ENCODE results near the gene POLN. TPM values are rescaled to one million over a fixed set of nuclear protein-coding genes. Genes with fewer than 3 reads are reported as not detected.

The POLN gene
- total and polyA plus RNA-seq, 8 donors = 0.29 to 5.1 (median 1.4) TPM; not detected in 2

DNA sequence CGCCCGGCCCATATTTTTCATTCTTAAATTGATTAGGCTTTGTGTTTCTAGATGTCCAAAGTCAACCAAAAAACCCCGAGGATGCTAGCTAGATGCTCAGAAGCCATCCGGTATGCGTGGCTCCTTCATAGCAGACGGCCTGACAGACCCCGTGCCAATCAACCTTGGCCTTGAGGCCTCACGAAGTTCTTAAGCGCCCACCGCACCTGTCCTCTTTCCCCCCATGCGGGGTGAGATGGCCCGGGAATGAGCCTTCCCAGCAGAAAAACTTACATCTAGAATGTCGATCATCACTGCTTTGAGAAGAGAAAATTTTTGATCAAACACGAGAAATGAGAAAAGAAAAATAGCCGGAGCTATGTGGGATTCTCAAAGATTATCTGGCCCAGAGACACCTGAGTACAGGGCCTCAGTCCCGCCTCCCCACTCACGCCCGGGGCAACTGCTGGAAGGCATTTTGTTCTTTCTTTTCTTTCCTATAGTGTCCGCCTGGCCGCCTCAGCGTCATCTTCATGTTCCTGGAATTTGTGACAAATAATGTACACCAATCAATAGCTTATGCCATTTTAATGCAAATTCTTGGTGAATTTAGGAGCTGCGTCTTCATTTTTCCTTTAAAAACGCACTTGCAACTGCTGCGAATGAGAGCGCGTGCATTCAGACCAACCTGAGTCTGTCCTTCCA lies 184.4 kb downstream of the POLN start:
- no peaks in the 10 kb centered on the region for H3K9me3 ChIP-seq
- peaks cover 18 to 94% (median 43%) of the 10 kb centered on the region in 3 donors for H3K27me3 ChIP-seq
- peaks cover 20 to 24% (median 23%) of the 10 kb centered on the region in 4 donors for H3K4me1 ChIP-seq
- H3K27ac ChIP-seq = no peak overlapping the region
- no peak for DNase-seq
- TF ChIP-seq POLR2A (IDR thresholded peaks at IDR 0.05) (no peak), POLR2AphosphoS5 (IDR thresholded peaks at IDR 0.05) (no peak), EP300 (IDR thresholded peaks at IDR 0.05) (no peak)
- TF ChIP-seq, protein P1, sequence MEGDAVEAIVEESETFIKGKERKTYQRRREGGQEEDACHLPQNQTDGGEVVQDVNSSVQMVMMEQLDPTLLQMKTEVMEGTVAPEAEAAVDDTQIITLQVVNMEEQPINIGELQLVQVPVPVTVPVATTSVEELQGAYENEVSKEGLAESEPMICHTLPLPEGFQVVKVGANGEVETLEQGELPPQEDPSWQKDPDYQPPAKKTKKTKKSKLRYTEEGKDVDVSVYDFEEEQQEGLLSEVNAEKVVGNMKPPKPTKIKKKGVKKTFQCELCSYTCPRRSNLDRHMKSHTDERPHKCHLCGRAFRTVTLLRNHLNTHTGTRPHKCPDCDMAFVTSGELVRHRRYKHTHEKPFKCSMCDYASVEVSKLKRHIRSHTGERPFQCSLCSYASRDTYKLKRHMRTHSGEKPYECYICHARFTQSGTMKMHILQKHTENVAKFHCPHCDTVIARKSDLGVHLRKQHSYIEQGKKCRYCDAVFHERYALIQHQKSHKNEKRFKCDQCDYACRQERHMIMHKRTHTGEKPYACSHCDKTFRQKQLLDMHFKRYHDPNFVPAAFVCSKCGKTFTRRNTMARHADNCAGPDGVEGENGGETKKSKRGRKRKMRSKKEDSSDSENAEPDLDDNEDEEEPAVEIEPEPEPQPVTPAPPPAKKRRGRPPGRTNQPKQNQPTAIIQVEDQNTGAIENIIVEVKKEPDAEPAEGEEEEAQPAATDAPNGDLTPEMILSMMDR (IDR thresholded peaks at IDR 0.05) = no peak
- no peak overlapping the region for H3K4me3 ChIP-seq
- no peaks in the 10 kb centered on the region for H3K36me3 ChIP-seq
- WGBS, 5 donors = 71 to 81% (median 76%) methylated on average over 26 of the region's 26 CpGs
- intact Hi-C loops (cut with DNase I; ENCODE audit: low total_unique reads) = no loop called here

DNA sequence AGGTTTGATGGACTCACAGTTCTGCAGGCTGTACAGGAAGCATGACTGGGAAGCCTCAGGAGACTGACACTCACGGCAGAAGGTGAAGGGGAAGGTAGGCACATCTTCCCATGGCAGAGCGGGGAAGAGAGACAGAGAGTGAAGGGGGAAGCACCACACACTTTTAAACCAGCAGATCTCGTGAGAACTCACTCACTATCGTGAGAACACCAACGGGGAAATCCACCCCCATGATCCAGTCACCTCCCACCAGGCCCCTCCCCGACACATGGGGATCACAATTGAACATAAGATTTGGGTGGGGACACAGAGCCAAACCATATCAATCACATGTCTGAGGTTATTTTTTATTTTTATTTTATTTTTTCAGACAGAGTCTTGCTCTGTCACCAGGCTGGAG lies 187.7 kb downstream of the POLN start:
- TF ChIP-seq POLR2AphosphoS5 (IDR thresholded peaks at IDR 0.05) (no peak), EP300 (IDR thresholded peaks at IDR 0.05) (no peak), POLR2A (IDR thresholded peaks at IDR 0.05) (no peak)
- TF ChIP-seq, protein P1 (IDR thresholded peaks at IDR 0.05) = no peak
- Histone ChIP-seq H3K4me3 (no peak overlapping the region), H3K9me3 (no peaks in the 10 kb centered on the region), H3K27me3 (peaks cover 12 to 86% (median 20%) of the 10 kb centered on the region in 3 donors), H3K36me3 (no peaks in the 10 kb centered on the region), H3K27ac (no peak overlapping the region), H3K4me1 (peaks cover 7 to 9% (median 8%) of the 10 kb centered on the region in 4 donors)
- DNase-seq = no peak
- intact Hi-C loops (cut with DNase I; ENCODE audit: low total_unique reads) = no loop called here
- WGBS, 5 donors = 68 to 86% (median 74%) methylated on average over 6 of the region's 6 CpGs

DNA sequence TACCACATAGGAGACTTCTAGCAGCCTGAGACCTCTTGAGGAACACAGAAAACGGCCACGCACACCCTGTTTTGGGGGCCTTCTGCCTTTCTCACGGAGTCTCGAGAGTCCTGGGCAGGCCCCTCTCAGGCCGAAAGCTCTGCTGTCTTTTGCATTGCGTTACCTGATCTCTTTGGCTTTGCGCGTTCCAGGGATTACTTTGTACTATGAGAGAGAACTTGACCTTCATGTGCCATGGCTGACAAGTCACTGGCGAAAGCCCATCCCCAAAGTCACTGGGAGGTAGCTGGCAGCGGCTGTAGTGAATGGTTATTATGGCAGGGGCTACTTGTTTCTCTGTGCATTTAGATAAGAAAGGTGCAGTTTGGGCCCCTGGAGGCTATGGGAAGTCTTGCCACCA lies 190.8 kb downstream of the POLN start:
- Histone ChIP-seq H3K4me1 (peaks cover 0 to 7% (median 3%) of the 10 kb centered on the region in 4 donors), H3K9me3 (no peaks in the 10 kb centered on the region), H3K27me3 (peaks cover 0 to 86% (median 17%) of the 10 kb centered on the region in 3 donors), H3K36me3 (no peaks in the 10 kb centered on the region), H3K4me3 (no peak overlapping the region), H3K27ac (no peak overlapping the region)
- 67 to 73% (median 70%) methylated on average over 10 of the region's 10 CpGs for WGBS, 5 donors
- TF ChIP-seq POLR2A (IDR thresholded peaks at IDR 0.05) = no peak
- TF ChIP-seq POLR2AphosphoS5 (IDR thresholded peaks at IDR 0.05) = no peak
- no peak for TF ChIP-seq EP300 (IDR thresholded peaks at IDR 0.05)
- TF ChIP-seq, protein P1 (IDR thresholded peaks at IDR 0.05) = no peak
- DNase-seq = no peak
- intact Hi-C loops (cut with DNase I; ENCODE audit: low total_unique reads) = no loop called here

DNA sequence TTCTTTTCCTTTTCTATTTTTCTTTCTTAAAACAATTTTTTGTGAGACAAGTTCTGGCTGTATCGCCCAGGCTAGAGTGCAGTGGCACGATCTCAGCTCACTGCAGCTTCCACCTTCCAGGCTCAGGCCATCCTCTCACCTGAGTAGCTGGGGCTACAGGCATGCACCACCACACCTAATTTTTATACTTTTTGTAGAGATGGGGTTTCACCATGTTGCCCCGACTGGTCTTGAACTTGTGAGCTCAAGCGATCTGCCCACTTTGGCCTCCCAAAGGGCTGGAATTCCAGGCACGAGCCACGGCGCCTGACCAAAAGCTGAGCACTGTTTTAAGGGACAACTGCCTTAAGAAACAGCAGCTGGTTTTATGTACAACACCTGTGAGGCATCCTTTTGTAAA lies 192.1 kb downstream of the POLN start:
- Histone ChIP-seq H3K4me3 (no peak overlapping the region), H3K4me1 (peaks cover 0 to 7% (median 3%) of the 10 kb centered on the region in 4 donors), H3K36me3 (no peaks in the 10 kb centered on the region), H3K27me3 (peaks cover 0 to 80% (median 17%) of the 10 kb centered on the region in 3 donors), H3K27ac (no peak overlapping the region), H3K9me3 (peaks cover 0 to 3% (median 0%) of the 10 kb centered on the region in 4 donors)
- 82 to 91% (median 90%) methylated on average over 7 of the region's 7 CpGs for WGBS, 5 donors
- TF ChIP-seq, protein P1 (IDR thresholded peaks at IDR 0.05) = no peak
- DNase-seq = peak in 1 of 2 donors; percentile 10
- intact Hi-C loops (cut with DNase I; ENCODE audit: low total_unique reads) = no loop called here

Data from stomach (tissue), 9 donors.